HG03469 (cell line): ENCODE data around the gene CORO7.

ENCODE experiments used
- ATAC-seq: cut with Tn5 transposase; IDR thresholded peaks from one replicate; pipeline ENCODE4 v1.9.1; 2021; ENCODE audit warnings: mild to moderate bottlenecking, moderate library complexity, moderate number of reproducible peaks; ENCODE audit not compliant: unreplicated experiment

Gene CORO7

GRCh38 chr16:4426722-4427372 is 10.5 kb upstream of the CORO7 start:
- no peak for ATAC-seq

GRCh38 chr16:4426021-4426684 is 9.8 kb upstream of the CORO7 start:
- no peak for ATAC-seq

DNA sequence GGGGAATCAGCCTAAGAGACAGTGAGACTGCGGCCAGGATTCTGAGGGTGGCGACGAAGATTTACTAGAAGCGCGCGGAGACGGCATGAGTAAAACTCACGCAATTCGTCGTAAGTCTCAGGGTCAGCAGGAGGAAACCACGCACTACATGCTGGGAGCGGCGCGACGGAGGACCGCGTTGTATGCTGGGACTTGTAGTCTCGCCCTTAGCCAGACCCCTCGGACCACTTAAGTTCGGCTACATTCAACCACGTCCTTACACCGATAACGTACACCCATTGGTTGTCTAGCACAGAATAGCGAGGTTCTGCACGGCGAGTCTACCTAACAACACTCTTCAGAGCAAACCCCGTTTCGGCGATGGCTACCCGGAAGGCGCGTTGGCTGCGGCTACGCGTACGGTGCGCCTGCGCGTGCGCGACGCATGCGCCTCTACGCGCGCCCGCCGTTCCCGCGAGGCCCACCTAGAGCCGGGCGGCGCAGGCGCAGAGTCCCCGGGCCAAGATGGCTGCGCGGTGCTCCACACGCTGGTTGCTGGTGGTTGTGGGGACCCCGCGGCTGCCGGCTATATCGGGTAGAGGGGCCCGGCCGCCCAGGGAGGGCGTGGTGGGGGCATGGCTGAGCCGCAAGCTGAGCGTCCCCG is 9.1 kb upstream of the CORO7 start, which contains the start of gene DNAJA3:
TSS of gene DNAJA3 (plus strand) at position 491 of the 643 bp plus-strand sequence. CDS start at position 505, 14 bp downstream.
- ATAC-seq: peak; percentile 62

GRCh38 chr16:4420505-4421105 is 4.2 kb upstream of the CORO7 start:
- ATAC-seq: no peak

GRCh38 chr16:4419402-4419959 is 3.1 kb upstream of the CORO7 start:
- ATAC-seq: no peak

DNA sequence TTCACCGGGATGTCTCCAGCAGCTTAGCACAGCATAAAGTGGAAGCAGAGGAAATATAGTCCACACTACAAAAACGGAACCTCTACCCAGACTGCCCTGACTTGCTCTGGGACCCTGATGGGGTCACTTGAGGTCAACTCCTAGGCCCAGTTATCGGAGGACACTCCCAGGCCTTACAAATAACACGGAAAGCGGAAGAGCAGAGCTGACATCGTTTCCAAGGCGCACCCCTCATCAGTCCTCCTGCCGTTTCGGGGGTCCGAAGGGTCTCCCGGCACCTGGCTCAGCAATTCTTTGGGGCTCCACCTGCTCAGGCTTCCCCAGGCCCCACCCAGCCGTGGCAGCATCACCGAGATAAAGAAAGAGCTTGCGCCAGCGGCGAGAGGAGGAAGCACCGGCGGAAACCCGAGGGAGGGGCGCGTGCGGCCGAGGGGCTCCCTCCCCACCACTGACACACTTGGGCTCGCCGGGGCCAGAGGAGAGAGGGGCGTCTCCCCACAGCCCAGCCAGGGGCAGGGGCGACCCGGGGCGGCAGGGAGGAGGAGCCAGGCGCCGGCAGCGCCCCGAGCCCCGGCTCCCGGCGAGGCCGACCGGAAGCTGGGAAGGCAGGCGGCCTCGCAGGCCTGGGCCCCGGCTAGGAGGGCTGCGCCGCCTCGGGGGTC is 727 bp downstream of the CORO7 start:
- no peak for ATAC-seq

GRCh38 chr16:4414187-4414917 is 2.0 kb downstream of the CORO7 start:
- peak; percentile 46 for ATAC-seq

DNA sequence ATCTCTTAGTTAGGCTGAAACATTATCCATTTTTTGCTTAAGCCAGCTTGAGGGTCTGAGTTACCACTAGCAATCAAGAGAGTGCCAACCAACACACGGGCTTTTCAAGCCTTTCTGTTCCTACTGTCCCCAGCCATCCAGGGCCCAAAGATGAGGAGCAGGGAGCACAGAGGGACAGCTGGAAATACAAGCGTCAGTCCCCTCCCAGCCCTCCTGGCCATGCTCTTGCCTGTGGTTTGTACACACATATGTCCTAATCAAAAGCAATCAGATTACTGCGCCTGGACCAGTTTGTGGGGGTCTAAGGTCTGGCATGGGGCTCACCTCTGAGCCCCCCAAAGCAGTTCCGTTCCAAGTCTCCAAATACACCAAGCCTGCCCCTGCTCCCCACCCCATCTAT is 3.5 kb downstream of the CORO7 start:
- no peak for ATAC-seq

- no peak for ATAC-seq
Measured at GRCh38 chr16:4412159-4412558, 4.2 kb downstream of the CORO7 start.

- no peak for ATAC-seq
Measured at GRCh38 chr16:4411684-4412083, 4.7 kb downstream of the CORO7 start.

DNA sequence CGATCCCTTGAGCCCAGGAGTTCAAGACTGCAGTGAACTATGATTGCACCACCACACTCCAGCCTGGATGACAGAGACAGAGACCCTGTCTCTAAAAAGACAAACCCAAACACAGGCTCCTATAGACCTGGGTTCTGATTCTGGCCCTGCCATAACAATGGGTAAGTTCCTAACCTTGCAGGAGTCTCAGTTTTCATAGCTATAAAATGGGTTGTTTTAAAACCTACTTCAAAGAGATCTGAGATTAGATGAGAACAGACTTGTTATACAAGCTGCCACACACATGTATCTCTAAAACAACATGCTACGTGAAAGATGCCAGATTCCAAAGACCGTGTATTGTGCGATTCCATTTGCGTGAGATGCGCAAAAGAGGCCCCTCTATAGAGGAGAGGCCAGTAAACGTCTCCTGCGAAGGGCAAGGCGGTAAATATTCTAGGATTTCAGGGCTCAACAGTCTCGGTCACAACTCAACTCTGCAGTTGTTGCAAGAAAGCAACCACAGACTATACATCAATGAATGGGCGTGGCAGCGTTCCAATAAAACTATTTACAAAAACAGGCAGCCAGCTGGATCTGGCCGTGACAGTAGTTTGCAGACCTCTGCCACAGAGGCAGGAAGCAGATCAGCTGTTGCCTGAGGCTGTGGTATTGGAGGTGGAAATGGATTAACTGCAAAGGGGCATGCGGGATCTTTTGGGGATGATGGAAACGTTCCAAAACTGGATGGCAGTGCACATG is 5.9 kb downstream of the CORO7 start:
- no peak for ATAC-seq

GRCh38 chr16:4409081-4409932 is 7.1 kb downstream of the CORO7 start:
- no peak for ATAC-seq

DNA sequence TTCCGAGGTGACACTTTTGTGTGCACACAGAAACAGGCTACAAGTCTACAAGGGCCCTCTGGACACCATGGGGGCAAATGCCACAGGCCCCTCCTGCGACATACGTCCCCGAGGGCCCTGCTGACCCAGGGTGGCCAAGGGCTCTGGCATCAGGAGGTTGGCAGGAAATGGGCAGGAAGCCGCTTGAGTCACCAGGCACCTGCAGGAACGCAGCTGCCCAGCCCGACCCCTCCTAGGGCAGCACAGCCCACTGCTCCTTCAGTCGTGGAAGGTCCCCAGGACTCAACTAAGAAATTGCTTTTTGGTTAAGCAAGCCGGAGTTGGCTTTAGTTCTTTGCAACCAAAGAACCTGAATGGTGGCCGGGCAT is 8.1 kb downstream of the CORO7 start:
- ATAC-seq: no peak

DNA sequence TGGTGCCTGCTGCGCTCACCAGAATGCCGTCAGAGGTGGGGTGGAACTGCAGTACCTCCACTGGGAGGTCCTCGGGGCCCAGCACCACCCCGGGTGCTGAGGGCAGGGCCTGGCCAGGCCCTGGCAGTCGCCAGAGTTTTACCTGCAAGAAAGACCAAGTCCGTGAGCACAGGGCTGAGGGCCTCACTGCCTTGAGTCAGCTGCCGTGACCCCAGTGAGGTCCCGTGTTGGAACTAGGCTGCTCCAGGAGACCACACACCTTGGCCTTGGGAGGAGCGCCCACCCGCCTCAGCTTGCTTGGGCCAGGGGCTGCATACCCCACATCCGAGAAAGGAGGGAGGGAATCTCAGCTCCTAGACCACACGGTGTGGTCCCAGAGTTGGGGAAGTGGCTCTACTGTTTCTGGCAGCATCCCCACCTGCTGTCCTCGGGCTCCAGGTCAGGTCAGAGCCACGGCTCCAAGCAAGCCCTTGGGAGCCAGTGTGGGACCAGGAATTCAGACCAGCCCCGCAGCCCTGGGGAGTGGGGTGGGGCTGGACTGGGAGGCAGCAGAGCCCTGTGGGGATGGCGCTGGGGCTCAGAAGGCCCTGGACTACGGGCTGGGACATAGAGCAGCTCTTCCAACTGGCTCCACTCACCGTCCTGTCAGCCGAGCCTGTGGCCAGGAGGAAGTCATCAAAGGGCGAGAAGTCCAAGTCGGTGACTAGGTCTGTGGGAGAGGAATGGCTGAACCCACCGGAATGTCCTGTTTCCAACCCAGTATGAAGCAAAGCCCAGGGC is 8.7 kb downstream of the CORO7 start:
- ATAC-seq: no peak

- no peak for ATAC-seq
Measured at GRCh38 chr16:4404967-4405696, 11.3 kb downstream of the CORO7 start.

DNA sequence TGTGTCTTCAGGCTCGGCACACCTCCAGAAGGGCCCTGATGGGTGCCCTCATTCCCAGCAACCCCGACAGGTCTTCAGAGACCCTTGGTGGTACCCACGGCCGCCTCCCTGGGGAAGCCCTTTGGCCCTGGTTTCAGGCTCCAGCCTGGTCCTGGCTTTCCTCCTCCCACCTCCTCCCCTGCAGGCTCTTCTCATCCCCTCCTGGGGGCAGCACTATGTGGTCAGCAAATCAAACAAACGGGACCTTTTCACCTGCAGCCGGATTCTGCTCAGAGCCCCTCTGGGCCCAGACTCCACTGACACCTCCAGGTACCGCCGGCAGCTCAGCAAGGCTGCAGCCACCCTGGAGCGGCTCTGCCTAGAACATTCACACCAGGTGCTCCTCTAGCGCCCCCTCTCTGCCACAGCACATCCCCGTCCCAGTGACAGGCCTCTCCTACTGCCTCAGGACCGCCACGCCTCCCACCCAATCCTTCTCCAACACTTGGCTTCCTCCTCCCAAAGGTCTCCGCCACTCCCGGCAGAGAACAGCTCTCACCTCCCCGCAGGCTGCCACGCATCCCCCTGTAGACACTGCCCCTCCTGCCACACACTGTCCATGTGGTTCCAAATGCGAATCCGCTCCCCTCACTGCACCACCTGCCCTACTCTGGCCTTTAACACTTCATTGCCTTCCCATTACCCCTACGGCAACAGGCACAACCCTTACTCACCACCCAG is 12.0 kb downstream of the CORO7 start:
- ATAC-seq: no peak
